Measurements from ENCODE around the gene SLX4. TPM values are rescaled to one million over a fixed set of nuclear protein-coding genes. Genes with fewer than 3 reads are reported as not detected.
A peak's percentile ranks its signal among the peaks of the same experiment; 100 is the strongest.

SLX4 gene
- total and polyA plus RNA-seq, 9 of the 15 experiments (the other 6 are each of a cell fraction or from before 2014, with no cell fraction given): 0.29 to 7.9 (median 3.8) TPM

GRCh38 chr16:3612510-3613466, 1.4 kb upstream of the SLX4 start (continued):
- no peak for TF ChIP-seq ZNF518B (CRISPR knock-in tag; IDR thresholded peaks at IDR 0.05)
- TF ChIP-seq ZNF740 (CRISPR knock-in tag; IDR thresholded peaks at IDR 0.05): no peak
- 0 out of 4 replicates have a peak, but pooled peaks of 1 of the 2 experiments have one; percentile 52 for TF ChIP-seq ZNF740 (tag; IDR thresholded peaks at IDR 0.05)
- TF ChIP-seq DPF2 (IDR thresholded peaks at IDR 0.05): no peak
- TF ChIP-seq SIN3A (IDR thresholded peaks at IDR 0.05; ENCODE audit: borderline replicate concordance in 2 of 2, control insufficient read depth in 1 of 2, low read depth in 2 of 2, low read length in 2 of 2): peak in 1 of 2 experiments; percentile 20; a peak in 1 of 4 replicates
- TF ChIP-seq TGIF2 (CRISPR knock-in tag; IDR thresholded peaks at IDR 0.05): no peak
- TF ChIP-seq SNRNP70 (optimal IDR thresholded peaks at IDR 0.05; ENCODE audit: low read depth, low read length): no peak
- TF ChIP-seq ESRRA (IDR thresholded peaks at IDR 0.05; ENCODE audit: borderline replicate concordance, low read depth): peak; percentile 45; the same call in 1 of the 2 replicates
- no peak for TF ChIP-seq GABPB1 (CRISPR knock-in tag; IDR thresholded peaks at IDR 0.05)
- TF ChIP-seq MNT (conservative IDR thresholded peaks at IDR 0.05): peak in 1 of 2 experiments; percentile 21; a peak in 2 of 4 replicates
- no peak for TF ChIP-seq RUNX1 (IDR thresholded peaks at IDR 0.05; ENCODE audit: low read depth)
- TF ChIP-seq NFE2L1 (tag; IDR thresholded peaks at IDR 0.05; ENCODE audit: borderline replicate concordance, low read depth): no peak
- no peak for TF ChIP-seq SLC30A9 (CRISPR knock-in tag; IDR thresholded peaks at IDR 0.05)
- peak; percentile 83 for TF ChIP-seq TOE1 (IDR thresholded peaks at IDR 0.05; ENCODE audit: borderline replicate concordance)
- TF ChIP-seq TOE1 (CRISPR knock-in tag; IDR thresholded peaks at IDR 0.05; ENCODE audit: borderline replicate concordance, low read depth): no peak
- no peak for TF ChIP-seq XRCC4 (IDR thresholded peaks at IDR 0.05; ENCODE audit: extremely low read depth, insufficient read depth, insufficient read length)
- TF ChIP-seq TCF7 (IDR thresholded peaks at IDR 0.05; ENCODE audit: borderline replicate concordance): no peak
- TF ChIP-seq EP400 (IDR thresholded peaks at IDR 0.05): peak; percentile 14; the same call in 1 of the 2 replicates
